Transverse colon (tissue), 4 donors: ENCODE results near the gene PLAC1. TPM values are rescaled to one million over a fixed set of nuclear protein-coding genes. Genes with fewer than 3 reads are reported as not detected.

Experiments used
- DNase-seq: peaks from one replicate; pipeline ENCODE4 v3.0.0-alpha.2; 2019
- H3K27ac ChIP-seq, 4 donors: fragments of 200-600 bp; sonication (generic); 2 replicates each; pipeline ENCODE4 v1.5.1; 2016 to 2018; ENCODE audit warnings: inconsistent platforms in 4 of 4
- H3K27me3 ChIP-seq: fragments of 200-600 bp; sonication (generic); 2 replicates; pipeline ENCODE4 v1.5.1; 2017; ENCODE audit warnings: inconsistent platforms
- H3K36me3 ChIP-seq, 4 donors: fragments of 200-600 bp; sonication (generic); 2 replicates each; pipeline ENCODE4 v1.5.1; 2017 to 2019; ENCODE audit warnings: inconsistent platforms in 4 of 4
- H3K4me1 ChIP-seq, 4 donors: fragments of 200-600 bp; sonication (generic); 2 replicates each; pipeline ENCODE4 v1.5.1; 2017 to 2020; ENCODE audit warnings: inconsistent platforms in 4 of 4
- H3K4me3 ChIP-seq, 4 donors: fragments of 200-600 bp; sonication (generic); 1 replicate in 1 of 4; 2 replicates in 3 of 4; pipeline versions ENCODE4 v1.5.1 to v1.6.1; 2017 to 2019; ENCODE audit warnings: inconsistent platforms in 4 of 4
- H3K9me3 ChIP-seq, 2 donors: fragments of 200-600 bp; sonication (generic); 2 replicates each; pipeline ENCODE4 v1.5.1; 2017 to 2019; ENCODE audit warnings: inconsistent platforms in 2 of 2
- CTCF ChIP-seq, 5 experiments: fragments of 200-600 bp in 3 of 5; fragments of 450-650 bp in 2 of 5; sonication (generic) in 3 of 5; IDR thresholded peaks; 1 replicate in 2 of 5; 2 replicates in 3 of 5; pipeline ENCODE4 v1.5.1; 2016 to 2017; ENCODE audit warnings: antibody characterized with exemption in 5 of 5, inconsistent platforms in 3 of 5, mild to moderate bottlenecking in 2 of 5, moderate library complexity in 1 of 5
- EP300 ChIP-seq: sonication (generic); formaldehyde crosslinking; IDR thresholded peaks from one replicate; pipeline ENCODE4 v1.6.1; 2017; ENCODE audit warnings: antibody characterized with exemption, low read depth
- POLR2A ChIP-seq: fragments of 450-650 bp; IDR thresholded peaks from one replicate; pipeline ENCODE4 v1.6.1; 2016; ENCODE audit warnings: antibody characterized with exemption, mild to moderate bottlenecking, moderate library complexity
- POLR2AphosphoS5 ChIP-seq, 3 donors: sonication (generic); formaldehyde crosslinking; IDR thresholded peaks; one replicate each; pipeline ENCODE4 v1.6.1; 2016; ENCODE audit warnings: antibody characterized with exemption in 3 of 3
- WGBS, 2 donors: methylation state at CpG; one replicate each; pipeline ENCODE4 v1.1.5; 2018; ENCODE audit warnings: low coverage in 1 of 2; 5-methylcytosine and 5-hydroxymethylcytosine counted together
- in situ Hi-C, 4 donors: fragments of 200-750 bp; cut with MboI; loops; one replicate each; pipeline versions ENCODE4 v1.15.0 to v1.15.1; 2017; ENCODE audit warnings: low sequenced_read_pairs in 3 of 4, low pct_ligation_motif_present in 1 of 4, low pct_unique_long_range_greater_than_20kb in 1 of 4
- intact Hi-C: fragments of 100-400 bp; cut with DNase I; formaldehyde crosslinking; loops from one replicate; pipeline ENCODE4 v1.15.1; 2023; ENCODE audit warnings: low total_unique reads
- total RNA-seq, 4 donors: library from RNA; depleted of rRNA; stranded (reverse); fragments of >200 nt; gene quantifications; one replicate each; pipeline ENCODE4 v1.1.0, GENCODE V29; 2016

Gene PLAC1
- total RNA-seq, 4 donors from 2014 or later = 0.79 TPM; not detected in 3

- H3K36me3 ChIP-seq = no peaks in the 10 kb centered on the region
- intact Hi-C loops = no loop called here
- no peak overlapping the region for H3K27ac ChIP-seq
- TF ChIP-seq POLR2A (no peak), EP300 (no peak), POLR2AphosphoS5 (IDR thresholded peaks at IDR 0.05) (no peak), CTCF (IDR thresholded peaks at IDR 0.05) (no peak)
- no peak for DNase-seq
- in situ Hi-C loops = no loop called here
- no peak overlapping the region for H3K4me3 ChIP-seq
- no peaks in the 10 kb centered on the region for H3K4me1 ChIP-seq
- no peaks in the 10 kb centered on the region for H3K9me3 ChIP-seq
- H3K27me3 ChIP-seq = no peaks in the 10 kb centered on the region
Observed at GRCh38 chrX:134633832-134634231, 24.4 kb downstream of the PLAC1 start.

GRCh38 chrX:134633394-134633793, 24.9 kb downstream of the PLAC1 start:
- no peak for TF ChIP-seq CTCF (IDR thresholded peaks at IDR 0.05)
- TF ChIP-seq EP300 = no peak
- no peak for TF ChIP-seq POLR2AphosphoS5 (IDR thresholded peaks at IDR 0.05)
- no peak for TF ChIP-seq POLR2A
- H3K27ac ChIP-seq = no peak overlapping the region
- DNase-seq = no peak
- no peaks in the 10 kb centered on the region for H3K36me3 ChIP-seq
- H3K27me3 ChIP-seq = no peaks in the 10 kb centered on the region
- 40 to 50% methylated on average over 1 to 2 of the region's 2 CpGs for WGBS, 2 donors
- H3K4me3 ChIP-seq = no peak overlapping the region
- intact Hi-C loops = no loop called here
- in situ Hi-C loops = no loop called here
- no peaks in the 10 kb centered on the region for H3K9me3 ChIP-seq
- H3K4me1 ChIP-seq = no peaks in the 10 kb centered on the region

- Histone ChIP-seq H3K27ac (no peak overlapping the region), H3K27me3 (no peaks in the 10 kb centered on the region), H3K36me3 (no peaks in the 10 kb centered on the region), H3K4me3 (no peak overlapping the region), H3K4me1 (no peaks in the 10 kb centered on the region), H3K9me3 (no peaks in the 10 kb centered on the region)
- DNase-seq = no peak
- TF ChIP-seq EP300 (no peak), POLR2AphosphoS5 (IDR thresholded peaks at IDR 0.05) (no peak), CTCF (IDR thresholded peaks at IDR 0.05) (no peak), POLR2A (no peak)
- intact Hi-C loops = no loop called here
- 58% methylated on average over 3 of the region's 3 CpGs; no CpG with 5 or more reads in 1 of the 2 donors for WGBS, 2 donors
- in situ Hi-C loops = no loop called here
Observed at GRCh38 chrX:134632355-134632754, 25.9 kb downstream of the PLAC1 start.

- Histone ChIP-seq H3K9me3 (no peaks in the 10 kb centered on the region), H3K4me1 (no peaks in the 10 kb centered on the region), H3K27ac (peak overlapping the region in 1 of 4 donors; percentile 19), H3K36me3 (no peaks in the 10 kb centered on the region), H3K27me3 (no peaks in the 10 kb centered on the region), H3K4me3 (no peak overlapping the region)
- TF ChIP-seq POLR2AphosphoS5 (IDR thresholded peaks at IDR 0.05) = peak in 1 of 3 donors; percentile 44
- TF ChIP-seq EP300 = no peak
- in situ Hi-C loops (no loop called here), intact Hi-C loops (no loop called here)
- 51% methylated on average over 9 of the region's 9 CpGs; no CpG with 5 or more reads in 1 of the 2 donors for WGBS, 2 donors
- peak; percentile 15 for DNase-seq
Observed at GRCh38 chrX:134631426-134632346, 26.6 kb downstream of the PLAC1 start.
